Tibial nerve (tissue), 4 donors: ENCODE measurements around the gene USP22.

Experiments used
- CTCF ChIP-seq, 5 experiments: fragments of 200-600 bp in 3 of 5; fragments of 450-650 bp in 2 of 5; sonication (generic) in 3 of 5; IDR thresholded peaks; one replicate each; pipeline ENCODE4 v1.5.1; 2016 to 2019; ENCODE audit warnings: antibody characterized with exemption in 5 of 5, mild to moderate bottlenecking in 3 of 5, moderate library complexity in 2 of 5
- EP300 ChIP-seq, 2 donors: sonication (generic); formaldehyde crosslinking; IDR thresholded peaks; one replicate each; pipeline ENCODE4 v1.6.1; 2017; ENCODE audit warnings: antibody characterized with exemption in 2 of 2, mild to moderate bottlenecking in 1 of 2
- POLR2A ChIP-seq, 2 donors: fragments of 450-650 bp; IDR thresholded peaks; one replicate each; pipeline ENCODE4 v1.6.1; 2017; ENCODE audit warnings: antibody characterized with exemption in 2 of 2, mild to moderate bottlenecking in 2 of 2, moderate library complexity in 2 of 2

- no peak for TF ChIP-seq CTCF (IDR thresholded peaks at IDR 0.05)
- no peak for TF ChIP-seq EP300 (IDR thresholded peaks at IDR 0.05)
- no peak for TF ChIP-seq POLR2A (IDR thresholded peaks at IDR 0.05)
These were observed 13.3 kb downstream of the USP22 start for GRCh38 chr17:21029515-21029914.
